DND-41 (cell line): ENCODE data around the gene NTM.

ENCODE experiments used
- ATAC-seq: fragments of 200-7000 bp; cut with Tn5 transposase; 3 replicates; pipeline ENCODE4 v1.9.1; 2021; ENCODE audit warnings: low read depth; ENCODE audit not compliant: insufficient read depth
- DNase-seq: peaks from one replicate; pipeline ENCODE4 v3.0.0-alpha.2; 2020
- H2AFZ ChIP-seq: 2 replicates; pipeline ENCODE4 v1.6.0; 2012; ENCODE audit warnings: low read depth, low read length
- H3K27ac ChIP-seq: 2 replicates; pipeline ENCODE4 v1.5.1; 2012; ENCODE audit warnings: low read length, inconsistent platforms
- H3K27me3 ChIP-seq: fragments of 200-600 bp; sonication (generic); 2 replicates; pipeline ENCODE4 v1.6.0; 2012; ENCODE audit warnings: low read length, mild to moderate bottlenecking, inconsistent platforms; ENCODE audit not compliant: insufficient read depth, poor library complexity
- H3K36me3 ChIP-seq: 2 replicates; pipeline ENCODE4 v1.5.1; 2012; ENCODE audit warnings: low read length, inconsistent platforms; ENCODE audit not compliant: insufficient read depth
- H3K4me1 ChIP-seq: 2 replicates; pipeline ENCODE4 v1.5.1; 2012; ENCODE audit warnings: mild to moderate bottlenecking, low read length; ENCODE audit not compliant: insufficient read depth
- H3K4me2 ChIP-seq: 2 replicates; pipeline ENCODE4 v1.6.0; 2012; ENCODE audit warnings: mild to moderate bottlenecking, moderate library complexity, low read length, inconsistent platforms; ENCODE audit not compliant: insufficient read depth
- H3K4me3 ChIP-seq, 2 experiments: fragments of 200-600 bp in 1 of 2; shearing (Covaris generic) in 1 of 2; 2 replicates each; pipeline ENCODE4 v1.5.1; 2012 to 2016; ENCODE audit warnings: inconsistent platforms in 2 of 2, low read length in 2 of 2, mild to moderate bottlenecking in 2 of 2, low read depth in 1 of 2, moderate library complexity in 1 of 2
- H3K79me2 ChIP-seq: 2 replicates; pipeline ENCODE4 v1.6.0; 2012; ENCODE audit warnings: low read length, inconsistent platforms; ENCODE audit not compliant: insufficient read depth
- H3K9ac ChIP-seq: 2 replicates; pipeline ENCODE4 v1.6.0; 2012; ENCODE audit warnings: low read depth, mild to moderate bottlenecking, inconsistent platforms, low read length, moderate library complexity
- H3K9me3 ChIP-seq: 2 replicates; pipeline ENCODE4 v1.5.1; 2012; ENCODE audit warnings: low read length, moderate library complexity, mild to moderate bottlenecking, inconsistent platforms; ENCODE audit not compliant: insufficient read depth, severe bottlenecking
- H4K20me1 ChIP-seq: 2 replicates; pipeline ENCODE4 v1.6.0; 2012; ENCODE audit warnings: low read length; ENCODE audit not compliant: insufficient read depth
- CTCF ChIP-seq: IDR thresholded peaks from 2 replicates; pipeline ENCODE4 v1.5.1; 2012; ENCODE audit warnings: borderline replicate concordance, low read length, moderate library complexity, mild to moderate bottlenecking; ENCODE audit not compliant: poor library complexity, severe bottlenecking; ENCODE audit errors: extremely low read depth
- EZH2 ChIP-seq: IDR thresholded peaks from 3 replicates; pipeline ENCODE4 v1.6.1; 2012; ENCODE audit warnings: borderline replicate concordance, low read depth, mild to moderate bottlenecking, moderate library complexity, low read length, inconsistent platforms; ENCODE audit not compliant: severe bottlenecking

NTM gene

GRCh38 chr11:131756479-131757110 lies 386.2 kb downstream of the NTM start:
- Histone ChIP-seq H3K4me2 (no peak overlapping the region), H3K4me3 (no peak overlapping the region), H2AFZ (no peak overlapping the region), H3K4me1 (no peaks in the 10 kb centered on the region), H3K27me3 (peaks cover 3% of the 10 kb centered on the region), H3K27ac (no peak overlapping the region), H3K79me2 (no peaks in the 10 kb centered on the region), H3K9ac (no peak overlapping the region), H3K9me3 (no peaks in the 10 kb centered on the region), H3K36me3 (no peaks in the 10 kb centered on the region), H4K20me1 (no peaks in the 10 kb centered on the region)
- DNase-seq, result no peak
- ATAC-seq, result no peak
- TF ChIP-seq EZH2, result no peak
- TF ChIP-seq CTCF, result no peak

GRCh38 chr11:131758726-131759125 lies 388.3 kb downstream of the NTM start:
- ATAC-seq (no peak), DNase-seq (no peak)
- TF ChIP-seq CTCF, result no peak
- TF ChIP-seq EZH2, result no peak
- H3K9me3 ChIP-seq, result no peaks in the 10 kb centered on the region
- no peak overlapping the region for H3K27ac ChIP-seq
- no peak overlapping the region for H3K9ac ChIP-seq
- peaks cover 3% of the 10 kb centered on the region for H3K27me3 ChIP-seq
- no peak overlapping the region for H3K4me3 ChIP-seq
- H3K4me1 ChIP-seq, result no peaks in the 10 kb centered on the region
- H3K4me2 ChIP-seq, result no peak overlapping the region
- H2AFZ ChIP-seq, result no peak overlapping the region
- no peaks in the 10 kb centered on the region for H3K36me3 ChIP-seq
- no peaks in the 10 kb centered on the region for H3K79me2 ChIP-seq
- no peaks in the 10 kb centered on the region for H4K20me1 ChIP-seq

GRCh38 chr11:131759140-131759539 lies 388.7 kb downstream of the NTM start:
- DNase-seq, result no peak
- H3K36me3 ChIP-seq, result no peaks in the 10 kb centered on the region
- no peak overlapping the region for H3K4me3 ChIP-seq
- H3K9me3 ChIP-seq, result no peaks in the 10 kb centered on the region
- H3K9ac ChIP-seq, result no peak overlapping the region
- no peak overlapping the region for H3K4me2 ChIP-seq
- H3K4me1 ChIP-seq, result no peaks in the 10 kb centered on the region
- H2AFZ ChIP-seq, result no peak overlapping the region
- H3K79me2 ChIP-seq, result no peaks in the 10 kb centered on the region
- peaks cover 3% of the 10 kb centered on the region for H3K27me3 ChIP-seq
- no peak for TF ChIP-seq EZH2
- no peak for TF ChIP-seq CTCF
- H4K20me1 ChIP-seq, result no peaks in the 10 kb centered on the region
- no peak overlapping the region for H3K27ac ChIP-seq
- no peak for ATAC-seq
